Smooth muscle cell of the umbilical artery (primary cell): ENCODE data around the gene MRPL32. TPM values are rescaled to one million over a fixed set of nuclear protein-coding genes. Genes with fewer than 3 reads are reported as not detected.

Experiments
- total RNA-seq: library from RNA; depleted of rRNA; stranded (reverse); fragments of >200 nt; gene quantifications from 2 replicates; pipeline ENCODE4 v1.2.3, GENCODE V29; 2014

MRPL32 gene
- 35.8 and 41.9 TPM in 2 replicates for total RNA-seq

GRCh38 chr7:42931834-42932651, at the start of gene MRPL32, which contains the start of gene PSMA2:
Gene MRPL32 (plus strand): TSS chr7:42932376. CDS start chr7:42932387, 11 bp downstream.
Gene PSMA2 (minus strand): TSS chr7:42932174. CDS start chr7:42932158, 16 bp downstream.

GRCh38 chr7:42911454-42912447, 20.4 kb upstream of the MRPL32 start, which contains the start of gene C7orf25:
Gene C7orf25 (minus strand): TSS chr7:42912070. CDS start chr7:42910900, 1,170 bp downstream.

Other genes with a start within 250 kb of the MRPL32 start
- gene C7orf25, start 20.3 kb upstream of the MRPL32 start, total RNA-seq = 8.0 and 11.9 TPM in 2 replicates
- 52.0 and 88.5 TPM in 2 replicates for gene PSMA2, start 202 bp upstream of the MRPL32 start, total RNA-seq
- not detected in 2 replicates for gene HECW1, start 180.3 kb downstream of the MRPL32 start, total RNA-seq